HG02852 (cell line): Measurements from ENCODE around the gene FILIP1L.
A peak's percentile ranks its signal among the peaks of the same experiment; 100 is the strongest.

Experiments
- ATAC-seq: cut with Tn5 transposase; IDR thresholded peaks from one replicate; pipeline ENCODE4 v1.9.1; 2021; ENCODE audit warnings: mild to moderate bottlenecking, moderate library complexity; ENCODE audit not compliant: unreplicated experiment

Gene FILIP1L

GRCh38 chr3:100125161-100125938 is 11.0 kb upstream of the FILIP1L start:
- ATAC-seq, result no peak

- ATAC-seq, result no peak
Observed at GRCh38 chr3:100124201-100124761, 10.0 kb upstream of the FILIP1L start.

- ATAC-seq, result no peak
Observed at GRCh38 chr3:100123112-100123511, 8.8 kb upstream of the FILIP1L start.

- ATAC-seq, result no peak
Observed at GRCh38 chr3:100122321-100122720, 8.0 kb upstream of the FILIP1L start.

GRCh38 chr3:100120693-100121092 is 6.4 kb upstream of the FILIP1L start:
- ATAC-seq, result no peak

- no peak for ATAC-seq
Observed at GRCh38 chr3:100120012-100120411, 5.7 kb upstream of the FILIP1L start.

- no peak for ATAC-seq
Observed at GRCh38 chr3:100117093-100117492, 2.8 kb upstream of the FILIP1L start.

- no peak for ATAC-seq
Observed at GRCh38 chr3:100113723-100114412, 433 bp downstream of the FILIP1L start.

GRCh38 chr3:100111728-100112127 is 2.6 kb downstream of the FILIP1L start:
- ATAC-seq, result no peak

- no peak for ATAC-seq
Observed at GRCh38 chr3:100110162-100110561, 4.1 kb downstream of the FILIP1L start.

- ATAC-seq, result no peak
Observed at GRCh38 chr3:100108464-100109079, 5.7 kb downstream of the FILIP1L start.

GRCh38 chr3:100107221-100107814 is 7.0 kb downstream of the FILIP1L start:
- ATAC-seq, result no peak

GRCh38 chr3:100106531-100107141 is 7.7 kb downstream of the FILIP1L start:
- no peak for ATAC-seq

GRCh38 chr3:100106094-100106493 is 8.2 kb downstream of the FILIP1L start:
- ATAC-seq, result no peak

- no peak for ATAC-seq
Observed at GRCh38 chr3:100105501-100105900, 8.8 kb downstream of the FILIP1L start.

- ATAC-seq, result no peak
Observed at GRCh38 chr3:100104817-100105413, 9.4 kb downstream of the FILIP1L start.

- ATAC-seq, result peak; percentile 48
Observed at GRCh38 chr3:100104442-100104798, 9.9 kb downstream of the FILIP1L start.

- peak; percentile 80 for ATAC-seq
Observed at GRCh38 chr3:100103558-100104441, 10.5 kb downstream of the FILIP1L start.

- no peak for ATAC-seq
Observed at GRCh38 chr3:100102757-100103156, 11.5 kb downstream of the FILIP1L start.
